ENCODE results near the gene ELMO3.

DNA sequence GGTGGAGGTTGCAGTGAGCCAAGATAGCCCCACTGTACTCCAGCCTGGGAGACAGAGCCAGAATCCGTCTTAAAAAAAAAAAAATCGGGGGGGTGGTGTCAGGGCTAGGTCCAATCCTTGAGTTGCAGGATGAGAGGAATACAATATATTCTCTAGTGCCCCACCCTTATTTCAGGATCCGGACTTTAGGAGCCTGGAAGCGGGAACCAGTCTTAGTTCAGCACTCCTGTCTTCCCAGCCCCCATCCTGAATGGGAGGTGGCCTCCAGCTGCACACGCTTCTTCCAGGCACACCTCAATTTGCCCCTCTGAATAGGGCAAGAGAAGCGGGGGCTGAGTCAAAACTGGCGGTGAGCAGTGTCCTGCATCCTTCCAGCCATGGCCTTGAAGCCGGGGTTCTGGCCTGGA lies 46.7 kb downstream of the ELMO3 start:
- no peak for TF ChIP-seq TCF12 (IDR thresholded peaks at IDR 0.05)
- no peak for TF ChIP-seq TCF12 (CRISPR knock-in tag; IDR thresholded peaks at IDR 0.05)
- TF ChIP-seq, protein P1, sequence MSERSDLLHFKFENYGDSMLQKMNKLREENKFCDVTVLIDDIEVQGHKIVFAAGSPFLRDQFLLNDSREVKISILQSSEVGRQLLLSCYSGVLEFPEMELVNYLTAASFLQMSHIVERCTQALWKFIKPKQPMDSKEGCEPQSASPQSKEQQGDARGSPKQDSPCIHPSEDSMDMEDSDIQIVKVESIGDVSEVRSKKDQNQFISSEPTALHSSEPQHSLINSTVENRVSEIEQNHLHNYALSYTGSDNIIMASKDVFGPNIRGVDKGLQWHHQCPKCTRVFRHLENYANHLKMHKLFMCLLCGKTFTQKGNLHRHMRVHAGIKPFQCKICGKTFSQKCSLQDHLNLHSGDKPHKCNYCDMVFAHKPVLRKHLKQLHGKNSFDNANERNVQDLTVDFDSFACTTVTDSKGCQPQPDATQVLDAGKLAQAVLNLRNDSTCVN (CRISPR knock-in tag; IDR thresholded peaks at IDR 0.05; ENCODE audit: borderline replicate concordance) = no peak
- no peak for TF ChIP-seq JUNB (CRISPR knock-in tag; IDR thresholded peaks at IDR 0.05; ENCODE audit: borderline replicate concordance)
- peak; percentile 85; the same call in 1 of the 2 replicates for TF ChIP-seq BHLHE40 (IDR thresholded peaks at IDR 0.05; ENCODE audit: low read length)

Measured in HepG2 (cell line).